Hepatocyte (in vitro differentiated cells): ENCODE results near the gene ZBTB16. TPM values are rescaled to one million over a fixed set of nuclear protein-coding genes. Genes with fewer than 3 reads are reported as not detected.

Experiments used
- DNase-seq: peaks from one replicate; pipeline ENCODE4 v3.0.0-alpha.2; 2016; ENCODE audit warnings: low spot score
- H2AFZ ChIP-seq: fragments of 200-600 bp; sonication (generic); 2 replicates; pipeline ENCODE4 v1.6.0; 2016; ENCODE audit warnings: antibody characterized with exemption, mild to moderate bottlenecking
- H3K27ac ChIP-seq: fragments of 200-600 bp; sonication (generic); 2 replicates; pipeline ENCODE4 v1.5.1; 2016; ENCODE audit warnings: mild to moderate bottlenecking
- H3K27me3 ChIP-seq: fragments of 200-600 bp; sonication (generic); 2 replicates; pipeline ENCODE4 v1.6.1; 2016
- H3K36me3 ChIP-seq: fragments of 200-600 bp; sonication (generic); replicated peaks from 2 replicates; pipeline ENCODE4 v1.5.1; 2016; ENCODE audit warnings: low read depth; ENCODE audit not compliant: insufficient read depth
- H3K4me1 ChIP-seq: fragments of 200-600 bp; sonication (generic); 2 replicates; pipeline ENCODE4 v1.5.1; 2016; ENCODE audit warnings: mild to moderate bottlenecking, moderate library complexity; ENCODE audit not compliant: insufficient read depth
- H3K4me2 ChIP-seq: fragments of 200-600 bp; sonication (generic); 2 replicates; pipeline ENCODE4 v1.6.0; 2016
- H3K4me3 ChIP-seq: fragments of 200-600 bp; sonication (generic); 2 replicates; pipeline ENCODE4 v1.5.1; 2016; ENCODE audit warnings: mild to moderate bottlenecking
- H3K79me2 ChIP-seq: fragments of 200-600 bp; sonication (generic); 2 replicates; pipeline ENCODE4 v1.6.0; 2017; ENCODE audit warnings: mild to moderate bottlenecking
- H3K9me2 ChIP-seq: fragments of 200-600 bp; sonication (generic); replicated peaks from 2 replicates; pipeline ENCODE4 v1.6.0; 2017; ENCODE audit warnings: mild to moderate bottlenecking; ENCODE audit not compliant: insufficient read depth
- H3K9me3 ChIP-seq: fragments of 200-600 bp; sonication (generic); 2 replicates; pipeline ENCODE4 v1.5.1; 2016; ENCODE audit warnings: low read depth, mild to moderate bottlenecking
- H4K20me1 ChIP-seq: fragments of 200-600 bp; sonication (generic); 2 replicates; pipeline ENCODE4 v1.6.0; 2016; ENCODE audit warnings: mild to moderate bottlenecking; ENCODE audit not compliant: insufficient read depth, poor library complexity, severe bottlenecking
- CTCF ChIP-seq: fragments of 200-600 bp; sonication (generic); IDR thresholded peaks from 2 replicates; pipeline ENCODE4 v1.5.1; 2016; ENCODE audit warnings: antibody characterized with exemption, mild to moderate bottlenecking; ENCODE audit not compliant: poor library complexity
- EZH2 ChIP-seq: fragments of 200-600 bp; sonication (generic); IDR thresholded peaks from 2 replicates; pipeline ENCODE4 v1.6.1; 2016; ENCODE audit warnings: antibody characterized with exemption, mild to moderate bottlenecking, borderline replicate concordance
- EZH2phosphoT487 ChIP-seq: fragments of 200-600 bp; sonication (generic); IDR thresholded peaks from one replicate; pipeline ENCODE4 v1.6.1; 2018; ENCODE audit warnings: antibody characterized with exemption, mild to moderate bottlenecking, low read depth, moderate library complexity; ENCODE audit not compliant: unreplicated experiment, severe bottlenecking
- WGBS: methylation state at CpG from one replicate; pipeline ENCODE4 v1.1.6; 2016; ENCODE audit warnings: low lambda C conversion rate; ENCODE audit errors: missing lambda C conversion rate; 5-methylcytosine and 5-hydroxymethylcytosine counted together
- polyA plus RNA-seq: library from polyadenylated mRNA; unstranded; fragments of >200 nt; fragmentation: Nextera tagmentation; extraction: Ambion mirVana; gene quantifications from 2 replicates; pipeline ENCODE4 v1.2.1, GENCODE V29; 2016
- total RNA-seq: library from RNA; depleted of rRNA; stranded (reverse); fragments of >200 nt; gene quantifications from 2 replicates; pipeline ENCODE4 v1.2.3, GENCODE V29; 2014

Gene ZBTB16
- total and polyA plus RNA-seq, 2 experiments from 2014 or later, result 30.1 to 52.3 TPM

GRCh38 chr11:114108501-114109205 is 49.1 kb downstream of the ZBTB16 start:
- Histone ChIP-seq H3K36me3 (no peaks in the 10 kb centered on the region), H2AFZ (no peak overlapping the region), H3K4me3 (no peak overlapping the region), H3K79me2 (peaks cover 86% of the 10 kb centered on the region), H3K4me2 (no peak overlapping the region), H3K27ac (no peak overlapping the region), H3K9me3 (no peaks in the 10 kb centered on the region), H3K9me2 (no peaks in the 10 kb centered on the region), H3K4me1 (peaks cover 42% of the 10 kb centered on the region), H4K20me1 (peaks cover 3% of the 10 kb centered on the region), H3K27me3 (no peaks in the 10 kb centered on the region)
- TF ChIP-seq EZH2 (no peak), EZH2phosphoT487 (no peak), CTCF (no peak)
- 77% methylated on average over 10 of the region's 10 CpGs for WGBS
- DNase-seq, result no peak

DNA sequence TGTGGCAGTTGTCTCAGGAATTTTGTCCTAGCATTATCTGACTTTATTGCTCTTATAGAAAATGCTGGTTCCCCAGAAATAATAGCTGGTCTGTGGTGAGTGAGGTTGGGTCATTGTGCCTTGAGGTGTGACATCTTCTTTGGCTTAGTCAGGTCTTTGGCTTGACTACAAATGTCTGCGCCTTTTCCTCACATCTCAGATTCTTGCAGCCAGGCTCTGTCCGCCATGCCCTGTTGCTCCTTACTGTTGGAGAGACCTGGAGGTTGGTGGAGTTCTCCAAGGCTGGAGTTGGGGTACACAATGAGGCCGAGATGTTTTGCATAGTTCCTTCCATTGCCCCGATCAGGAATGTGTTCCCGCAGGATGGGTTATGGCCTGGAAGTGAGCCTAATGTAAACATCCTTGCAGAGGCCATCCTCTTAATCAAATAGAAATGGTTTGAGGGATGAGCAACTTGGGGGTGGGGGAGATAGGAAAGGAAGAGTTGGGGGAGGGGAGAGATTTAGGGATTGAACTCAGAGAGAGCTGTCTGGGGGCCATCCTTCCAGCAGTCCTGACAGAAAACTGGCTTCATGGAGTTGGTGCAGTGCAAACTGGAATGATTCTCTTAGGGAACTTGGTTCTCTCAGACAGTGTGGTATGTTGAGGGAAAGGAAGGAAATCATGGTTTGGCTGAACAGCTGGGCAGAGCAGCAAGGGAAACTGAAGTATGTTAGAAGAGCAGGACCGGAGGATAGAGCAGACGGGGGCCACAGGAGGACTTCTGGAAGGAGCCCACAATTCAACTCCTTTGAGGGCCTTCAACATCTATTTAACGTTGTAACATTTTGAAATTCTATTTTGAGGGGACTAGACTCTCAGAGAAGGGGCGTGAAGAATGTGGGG is 49.9 kb downstream of the ZBTB16 start:
- H3K4me1 ChIP-seq, result peaks cover 34% of the 10 kb centered on the region
- no peak overlapping the region for H3K27ac ChIP-seq
- H3K9me2 ChIP-seq, result no peaks in the 10 kb centered on the region
- peaks cover 86% of the 10 kb centered on the region for H3K79me2 ChIP-seq
- H2AFZ ChIP-seq, result no peak overlapping the region
- H3K9me3 ChIP-seq, result no peaks in the 10 kb centered on the region
- no peaks in the 10 kb centered on the region for H3K27me3 ChIP-seq
- no peak for DNase-seq
- no peak overlapping the region for H3K4me3 ChIP-seq
- H4K20me1 ChIP-seq, result peaks cover 3% of the 10 kb centered on the region
- H3K36me3 ChIP-seq, result no peaks in the 10 kb centered on the region
- WGBS, result 75% methylated on average over 9 of the region's 9 CpGs
- TF ChIP-seq EZH2 (no peak), CTCF (no peak), EZH2phosphoT487 (no peak)
- peak overlapping the region; percentile 27 for H3K4me2 ChIP-seq

GRCh38 chr11:114110123-114110522 is 50.6 kb downstream of the ZBTB16 start:
- no peaks in the 10 kb centered on the region for H3K36me3 ChIP-seq

More at GRCh38 chr11:114110123-114110522, 50.6 kb downstream of the ZBTB16 start:
- DNase-seq, result no peak
- Histone ChIP-seq H3K9me2 (no peaks in the 10 kb centered on the region), H3K4me1 (peaks cover 35% of the 10 kb centered on the region), H3K4me2 (peak overlapping the region; percentile 27), H3K27ac (peak overlapping the region; percentile 44), H3K4me3 (no peak overlapping the region), H3K27me3 (no peaks in the 10 kb centered on the region), H3K79me2 (peaks cover 79% of the 10 kb centered on the region), H3K9me3 (no peaks in the 10 kb centered on the region), H2AFZ (no peak overlapping the region), H4K20me1 (peaks cover 3% of the 10 kb centered on the region)
- 91% methylated on average over 6 of the region's 6 CpGs for WGBS
- TF ChIP-seq EZH2phosphoT487, result no peak
- no peak for TF ChIP-seq EZH2
- no peak for TF ChIP-seq CTCF
